ENCODE measurements around the gene SLC35F6.
"Not testable (repeated sequence)": the region's sequence is repeated elsewhere in the genome, so short reads cannot be mapped to it uniquely, and the experiment has no call there.

SLC35F6 gene

DNA sequence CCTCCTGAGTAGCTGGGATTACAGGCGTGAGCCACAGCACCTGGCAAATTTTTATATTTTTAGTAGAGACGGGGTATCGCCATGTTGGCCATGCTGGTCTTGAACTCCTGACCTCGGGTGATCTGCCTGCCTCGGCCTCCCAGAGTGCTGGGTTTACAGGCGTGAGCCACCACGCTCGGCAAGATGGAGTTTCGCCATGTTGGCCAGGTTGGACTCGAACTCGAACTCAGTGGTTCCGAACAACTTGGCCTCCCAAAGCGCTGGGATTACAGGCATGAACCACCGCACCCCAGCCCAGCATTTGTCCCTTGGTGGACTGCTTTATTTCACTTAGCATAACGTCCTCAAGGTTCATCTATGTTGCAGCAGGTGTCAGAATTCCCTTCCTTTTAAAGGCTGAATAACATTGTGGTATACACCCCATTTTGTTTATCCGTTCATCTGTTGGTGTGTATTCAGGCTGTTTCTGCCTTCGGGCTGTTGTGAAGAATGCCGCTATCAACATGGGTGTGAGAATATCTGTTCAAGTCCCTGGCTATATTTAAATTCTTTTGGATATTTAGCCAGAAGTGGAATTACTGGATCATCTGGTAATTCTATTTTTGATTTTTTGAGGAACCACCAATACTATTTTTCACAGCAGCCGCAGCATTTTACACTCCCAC is 20.6 kb downstream of the SLC35F6 start:
- DNase-seq (ENCODE audit: low read depth), result no peak

DNA sequence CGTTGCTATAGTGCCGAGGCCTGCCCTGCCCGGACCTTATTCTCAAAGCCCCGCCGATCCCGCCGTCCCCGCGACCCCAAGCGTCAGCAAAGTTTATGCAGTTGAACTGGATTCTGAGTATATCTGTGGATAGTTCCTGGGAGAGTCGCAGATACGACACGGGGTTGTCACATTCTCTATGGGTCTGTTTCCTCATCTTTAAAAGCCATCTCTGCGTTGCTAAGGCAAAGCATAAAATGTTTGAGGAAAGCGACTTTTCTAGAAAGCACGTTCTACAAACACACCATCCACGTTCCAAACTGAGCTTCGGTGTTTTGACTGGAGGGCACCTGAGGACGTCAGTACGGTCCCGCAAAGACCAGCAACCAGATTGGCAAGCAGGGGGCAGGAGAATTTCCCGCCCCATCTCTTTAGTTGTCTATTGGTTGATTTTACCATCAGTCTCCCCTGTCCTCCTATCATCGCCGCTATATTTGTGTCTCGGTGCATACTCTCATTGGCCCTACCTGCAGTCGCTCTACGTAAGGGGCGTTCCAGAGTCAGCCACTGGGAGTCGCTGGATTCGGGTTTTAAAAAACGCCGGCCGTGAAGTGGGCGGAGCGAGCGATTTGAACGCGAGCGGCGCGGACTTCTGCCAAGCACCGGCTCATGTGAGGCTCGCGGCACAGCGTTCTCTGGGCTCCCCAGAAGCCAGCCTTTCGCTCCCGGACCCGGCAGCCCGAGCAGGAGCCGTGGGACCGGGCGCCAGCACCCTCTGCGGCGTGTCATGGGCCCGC is 21.5 kb downstream of the SLC35F6 start, which contains the start of gene CENPA:
CENPA (plus strand) TSS at position 626 of the 776 bp plus-strand sequence; CDS start at position 767, 141 bp downstream.
- peak; percentile 99 for DNase-seq (ENCODE audit: low read depth)

DNA sequence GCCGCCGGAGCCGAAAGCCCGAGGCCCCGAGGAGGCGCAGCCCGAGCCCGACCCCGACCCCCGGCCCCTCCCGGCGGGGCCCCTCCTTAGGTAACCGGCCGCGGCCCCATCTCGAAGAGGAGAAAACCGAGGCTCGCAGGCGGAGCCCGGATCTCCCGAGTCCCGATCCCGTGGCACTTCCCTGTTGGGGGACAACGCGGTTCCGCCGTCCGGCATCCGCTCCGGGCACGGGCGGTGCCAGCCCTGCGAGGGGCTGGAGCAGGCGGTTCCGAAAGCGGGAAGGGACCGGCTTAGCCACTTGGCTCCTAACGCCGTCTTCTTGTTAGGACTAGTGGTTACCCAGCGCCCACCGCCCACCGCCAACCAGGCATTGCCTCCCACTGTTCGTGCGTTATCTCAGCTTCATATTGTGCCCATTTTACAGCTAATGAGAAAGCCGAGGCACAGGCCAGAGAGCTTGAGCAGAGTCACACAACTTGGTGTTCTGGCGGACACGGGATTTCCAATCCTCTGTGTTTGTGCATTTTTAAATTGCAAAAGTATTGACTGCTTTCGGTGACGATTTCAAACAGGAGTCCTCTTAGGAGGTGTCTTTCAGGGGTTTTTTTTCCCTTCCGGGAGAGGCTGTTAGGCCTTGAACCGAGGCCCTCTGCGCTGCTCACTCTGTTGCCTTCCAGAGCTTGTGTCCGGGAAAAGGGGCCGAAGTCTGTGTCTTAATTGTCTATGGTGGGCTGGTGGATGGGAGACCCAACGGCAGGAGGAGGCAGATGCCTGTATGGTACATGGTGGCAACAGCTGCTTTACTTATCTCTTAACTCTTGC is 22.3 kb downstream of the SLC35F6 start:
- no peak for DNase-seq (ENCODE audit: low read depth)

DNA sequence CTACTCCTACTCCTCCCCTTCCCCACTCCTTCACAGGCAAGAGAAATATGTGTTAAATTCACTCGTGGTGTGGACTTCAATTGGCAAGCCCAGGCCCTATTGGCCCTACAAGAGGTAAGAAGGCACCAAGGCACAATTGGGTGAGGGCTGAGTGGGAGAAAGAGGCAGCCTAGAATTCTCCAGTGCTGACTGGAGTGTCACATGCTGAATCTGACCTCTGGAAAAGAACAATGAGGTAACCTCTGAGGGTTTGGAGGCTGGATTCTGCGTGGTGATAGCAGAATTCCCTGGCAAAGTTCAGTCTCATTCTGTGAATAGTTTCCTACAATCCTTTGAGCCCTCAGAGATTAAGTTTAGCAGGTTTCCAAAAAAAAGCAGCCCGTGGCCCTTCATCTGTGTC is 28.6 kb downstream of the SLC35F6 start:
- DNase-seq (ENCODE audit: low read depth), result no peak

DNA sequence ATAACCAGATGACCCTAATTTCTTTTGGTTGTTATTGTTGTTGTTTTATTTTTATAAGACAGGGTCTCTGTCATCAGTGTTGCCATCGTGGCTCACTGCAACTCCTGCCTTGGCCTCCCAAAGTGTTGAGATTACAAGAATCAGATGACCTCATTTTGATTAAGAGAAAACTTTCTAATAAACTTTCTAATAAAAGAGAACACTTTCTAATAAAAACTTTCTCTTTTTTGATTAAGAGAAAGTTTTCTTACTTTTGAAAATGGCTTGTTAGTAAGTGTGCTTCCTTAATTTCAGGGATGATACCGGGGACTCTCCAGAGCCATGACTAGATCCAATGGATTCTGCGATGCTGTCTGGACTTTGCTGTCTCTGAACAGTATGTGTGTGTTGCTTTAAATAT is 29.4 kb downstream of the SLC35F6 start:
- no peak for DNase-seq (ENCODE audit: low read depth)

DNA sequence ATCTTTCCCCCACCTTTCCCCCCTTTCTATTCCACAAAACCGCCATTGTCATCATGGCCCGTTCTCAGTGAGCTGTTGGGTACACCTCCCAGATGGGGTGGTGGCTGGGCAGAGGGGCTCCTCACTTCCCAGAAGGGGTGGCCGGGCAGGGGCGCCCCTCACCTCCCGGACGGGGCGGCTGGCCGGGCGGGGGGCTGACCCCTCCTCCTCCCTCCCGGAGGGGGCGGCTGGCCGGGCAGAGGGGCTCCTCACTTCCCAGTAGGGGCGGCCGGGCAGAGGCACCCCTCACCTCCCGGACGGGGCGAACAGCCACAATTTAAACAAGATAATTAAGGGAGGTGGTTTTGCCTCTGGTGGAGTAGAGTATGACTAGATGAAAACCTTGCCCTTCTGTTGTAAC is 31.1 kb downstream of the SLC35F6 start:
- DNase-seq (ENCODE audit: low read depth), result not testable (repeated sequence)

DNA sequence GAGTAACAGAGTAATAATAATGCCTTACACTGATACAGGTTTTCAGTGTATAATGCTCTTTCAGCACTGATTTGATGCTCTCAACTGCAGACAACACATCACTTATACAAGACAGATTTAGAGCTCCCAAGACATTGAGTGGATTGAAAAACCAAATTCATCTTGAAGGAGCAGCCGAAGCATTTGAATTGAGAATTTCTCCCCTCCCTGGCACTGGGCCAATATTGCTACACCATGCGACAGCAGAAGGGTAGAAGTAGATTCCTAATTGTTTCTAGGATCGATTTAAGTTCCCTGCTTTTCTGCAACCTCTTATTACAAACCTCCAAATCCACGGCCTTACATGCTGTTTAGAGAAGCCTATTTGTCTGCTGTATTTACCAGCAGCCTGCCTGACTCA is 37.2 kb downstream of the SLC35F6 start:
- DNase-seq (ENCODE audit: low read depth), result no peak

DNA sequence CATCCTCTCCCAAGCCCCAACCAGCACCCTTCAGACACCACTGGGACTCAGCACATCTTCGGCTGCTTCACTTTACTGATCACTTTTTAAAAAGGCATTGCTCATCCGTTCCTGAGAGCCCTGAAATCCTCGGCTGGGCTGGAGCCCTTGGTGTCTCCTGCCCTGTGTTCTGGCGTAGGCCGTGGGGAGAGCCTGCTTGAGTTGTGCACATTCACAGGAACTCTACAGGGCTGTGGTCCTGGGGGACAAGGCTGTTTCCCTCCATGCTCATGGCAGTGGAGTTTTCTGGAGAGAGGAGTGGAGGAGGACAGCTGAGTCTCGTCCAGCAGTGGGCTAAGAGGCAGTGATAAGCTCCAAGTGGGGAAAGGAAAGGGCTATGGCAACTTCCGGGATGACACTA is 37.7 kb downstream of the SLC35F6 start:
- no peak for DNase-seq (ENCODE audit: low read depth)

DNA sequence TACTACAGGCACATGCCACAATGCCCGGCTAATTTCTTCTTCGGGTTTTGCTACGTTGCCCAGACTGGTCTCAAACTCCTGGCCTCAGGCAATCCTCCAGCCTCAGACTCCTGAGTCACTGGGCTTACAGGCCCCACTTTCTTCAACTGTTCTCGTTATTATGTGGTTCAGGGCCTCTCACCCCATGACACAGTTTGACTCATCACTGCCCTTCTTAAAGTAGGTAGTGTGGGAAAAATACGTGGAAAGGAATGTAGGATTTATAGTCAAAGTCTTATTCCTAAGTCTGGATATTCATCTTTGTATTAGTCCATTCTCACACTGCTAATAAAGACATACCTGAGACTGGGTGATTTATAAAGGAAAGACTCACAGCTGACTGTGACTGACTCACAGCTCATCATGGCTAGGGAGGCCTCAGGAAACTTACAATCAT is 41.2 kb downstream of the SLC35F6 start:
- DNase-seq (ENCODE audit: low read depth), result peak; percentile 26

DNA sequence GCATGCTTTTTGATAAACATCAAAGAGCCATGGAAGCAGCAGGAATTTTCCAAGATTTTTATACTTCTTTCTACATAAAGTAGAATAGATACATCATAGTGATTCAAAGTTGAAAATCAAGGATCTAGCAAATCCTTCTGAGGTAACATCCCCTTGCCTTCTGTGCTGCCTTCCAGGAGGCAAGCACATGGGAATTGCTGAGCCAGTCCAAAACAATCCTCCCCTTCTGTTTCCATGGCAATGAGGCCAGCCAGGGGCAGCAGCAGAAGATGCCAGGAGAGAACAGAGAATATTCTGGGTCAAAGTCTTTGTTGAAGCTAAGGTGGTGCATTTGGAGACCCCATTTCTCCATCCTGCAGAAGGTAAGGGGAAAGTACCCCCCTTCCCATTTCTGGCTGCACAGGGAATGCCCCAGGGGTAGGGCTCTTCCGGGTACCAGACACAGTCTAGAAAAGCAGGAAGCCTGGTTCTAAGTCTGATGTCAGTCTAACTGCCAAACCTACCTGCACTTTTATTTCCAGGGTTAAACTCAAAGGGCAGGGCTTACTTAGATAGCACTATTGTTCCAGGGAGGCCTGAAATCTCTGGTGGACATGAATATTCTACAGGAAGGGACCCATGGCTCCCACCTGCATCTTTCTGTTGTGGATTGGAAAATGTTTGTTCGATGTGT is 43.8 kb downstream of the SLC35F6 start:
- no peak for DNase-seq (ENCODE audit: low read depth)

DNA sequence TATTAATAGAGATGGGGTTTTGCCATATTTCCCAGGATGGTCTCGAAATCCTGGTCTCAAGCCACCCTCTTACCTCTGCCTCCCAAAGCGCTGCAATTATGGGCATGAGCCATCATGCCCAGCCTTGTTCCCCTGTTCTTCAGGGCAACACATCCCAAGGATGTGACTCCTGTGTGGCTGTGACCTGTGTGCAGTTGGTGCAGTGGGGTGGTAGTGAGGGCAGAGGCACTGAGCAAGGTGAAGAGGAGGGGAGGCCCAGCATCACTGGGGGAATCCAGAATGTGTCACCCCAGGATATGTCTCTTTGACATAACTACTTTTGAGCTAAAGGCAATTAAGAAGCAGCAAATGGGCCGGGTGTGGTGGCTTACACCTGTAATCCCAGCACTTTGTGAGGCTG is 45.1 kb downstream of the SLC35F6 start:
- no peak for DNase-seq (ENCODE audit: low read depth)

DNA sequence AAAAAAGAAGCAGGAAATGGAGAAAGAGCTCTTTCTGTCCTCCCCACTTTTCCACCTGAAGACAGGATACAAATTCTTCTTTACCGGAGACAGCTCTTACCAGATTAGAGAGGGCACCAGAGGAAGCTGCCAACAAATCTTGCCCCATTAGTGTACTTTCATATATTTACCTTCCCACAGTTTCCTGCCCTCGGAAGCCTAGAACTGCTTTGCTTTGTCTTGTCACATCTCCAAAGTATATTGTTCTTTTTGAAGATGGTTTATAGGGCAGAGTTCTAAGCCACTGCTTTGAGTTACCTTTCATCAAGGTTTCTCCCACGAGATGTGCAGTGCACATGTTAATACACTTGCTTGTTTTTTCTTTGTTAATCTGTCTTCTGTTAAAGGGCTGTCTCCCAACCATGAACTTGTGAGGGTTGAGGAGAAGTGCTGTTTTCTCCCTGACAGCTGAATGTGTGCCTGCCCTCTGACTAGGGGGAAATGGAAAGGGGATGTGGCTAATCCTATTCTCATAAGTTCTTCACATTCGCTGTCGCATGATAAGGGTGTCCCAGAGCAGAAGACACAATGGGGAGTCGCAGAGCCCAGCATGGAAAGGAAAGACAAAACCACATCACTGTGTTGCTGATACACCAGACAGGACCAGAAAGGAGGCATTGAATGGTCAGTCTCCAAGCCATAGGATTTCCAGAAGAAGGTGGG is 45.9 kb downstream of the SLC35F6 start:
- DNase-seq (ENCODE audit: low read depth), result no peak

DNA sequence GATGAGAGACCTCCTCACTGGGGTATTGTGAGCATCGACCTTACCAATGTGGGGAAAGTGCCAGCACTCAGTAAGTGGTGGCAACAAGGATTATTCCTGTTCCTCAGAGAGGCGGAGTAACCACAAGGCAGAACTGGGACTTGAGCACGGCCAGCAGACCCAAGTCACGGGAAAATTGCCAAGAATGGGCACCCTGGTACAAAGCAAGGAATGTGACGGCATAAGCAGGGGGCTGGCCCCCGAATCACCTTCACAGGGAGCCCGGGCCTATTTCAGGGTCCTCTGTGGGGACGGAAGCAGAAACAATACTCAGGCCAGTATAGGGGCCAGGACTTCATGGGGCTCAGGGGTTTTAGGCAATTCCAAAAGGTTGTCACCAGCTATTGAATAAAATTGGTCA is 47.2 kb downstream of the SLC35F6 start:
- DNase-seq (ENCODE audit: low read depth), result no peak

DNA sequence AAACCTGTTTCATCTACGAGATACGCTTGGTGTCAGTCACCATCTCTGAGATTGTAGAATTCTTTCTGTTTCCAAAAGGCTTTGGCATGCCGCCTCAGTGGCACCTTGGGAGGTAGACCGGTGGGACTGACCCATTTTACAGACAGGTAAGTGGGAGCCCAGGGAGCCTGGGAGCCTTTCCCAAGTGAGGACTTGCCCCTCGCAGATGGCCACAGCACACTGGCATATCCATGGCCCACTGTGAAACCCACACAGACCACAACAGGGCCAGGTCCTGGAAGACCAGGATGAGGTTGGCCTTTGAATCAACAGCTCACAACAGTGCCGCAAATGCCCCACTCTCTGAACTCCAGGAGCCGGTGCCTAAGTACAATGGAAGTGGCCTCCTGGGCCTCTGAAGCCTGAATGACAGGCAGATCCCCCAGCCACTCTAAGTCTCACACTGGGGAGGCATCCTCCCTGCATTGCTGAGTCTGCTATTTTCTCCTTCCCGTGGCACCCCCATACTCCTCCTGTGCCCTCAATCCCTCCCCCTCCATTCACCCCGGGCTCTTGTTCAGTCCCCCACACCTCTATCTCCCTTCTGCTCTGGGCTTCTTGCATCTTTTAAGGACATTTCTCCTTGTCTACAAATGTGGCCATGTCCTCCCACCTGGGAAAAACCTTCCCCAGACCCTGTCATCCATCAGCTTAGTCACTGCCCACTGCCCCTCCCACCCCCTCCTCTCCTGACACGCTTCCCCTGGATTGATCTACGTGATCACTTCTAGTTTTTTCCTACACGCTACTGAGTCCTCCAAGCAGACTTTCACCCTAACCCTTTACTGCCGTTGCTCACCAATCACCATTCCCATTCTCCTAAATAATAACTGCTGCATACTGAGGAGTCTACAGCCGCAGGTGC is 48.0 kb downstream of the SLC35F6 start:
- no peak for DNase-seq (ENCODE audit: low read depth)

DNA sequence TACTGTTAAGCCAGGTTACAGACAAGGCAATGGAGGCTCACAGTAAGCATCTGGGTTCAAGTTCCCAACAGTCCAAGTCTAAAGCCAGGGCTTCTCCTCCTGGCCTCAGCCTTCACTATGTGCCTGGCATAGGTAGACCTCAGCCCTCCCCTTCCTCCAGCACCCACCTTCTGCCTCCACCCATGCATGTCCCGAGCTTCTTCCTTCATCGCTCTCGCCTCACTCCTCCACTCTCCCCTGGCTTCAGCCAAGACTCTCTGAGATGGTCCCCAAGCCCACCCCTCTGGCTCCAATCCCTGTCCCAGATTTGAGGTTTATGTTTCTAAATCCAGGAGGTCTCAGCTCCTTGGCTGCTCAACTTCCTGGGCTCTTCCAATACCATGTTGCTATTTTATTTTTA is 48.6 kb downstream of the SLC35F6 start:
- no peak for DNase-seq (ENCODE audit: low read depth)

DNA sequence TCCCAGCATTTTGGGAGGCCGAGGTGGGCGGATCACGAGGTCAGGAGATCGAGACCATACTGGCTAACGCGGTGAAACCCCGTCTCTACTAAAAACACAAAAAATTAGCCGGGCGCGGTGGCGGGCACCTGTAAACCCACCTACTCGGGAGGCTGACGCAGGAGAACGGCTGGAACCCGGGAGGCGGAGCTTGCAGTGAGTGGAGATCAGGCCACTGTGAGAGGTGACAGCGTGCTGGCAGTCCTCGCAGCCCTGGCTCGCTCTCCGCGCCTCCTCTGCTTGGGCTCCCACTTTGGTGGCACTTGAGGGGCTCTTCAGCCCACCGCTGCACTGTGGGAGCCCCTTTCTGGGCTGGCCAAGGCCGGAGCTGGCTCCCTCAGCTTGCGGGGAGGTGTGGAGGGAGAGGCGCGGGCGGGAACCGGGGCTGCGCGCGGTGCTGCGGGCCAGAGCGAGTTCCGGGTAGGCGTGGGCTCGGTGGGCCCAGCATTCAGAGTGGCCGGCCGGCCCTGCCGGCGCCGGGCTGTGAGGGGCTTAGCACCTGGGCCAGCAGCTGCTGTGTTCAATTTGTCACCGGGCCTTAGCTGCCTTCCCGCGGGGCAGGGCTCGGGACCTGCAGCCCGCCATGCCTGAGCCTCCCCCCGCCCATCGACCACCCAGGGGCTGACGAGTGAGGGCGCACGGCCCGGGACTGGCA is 50.1 kb downstream of the SLC35F6 start:
- DNase-seq (ENCODE audit: low read depth), result not testable (repeated sequence)

DNA sequence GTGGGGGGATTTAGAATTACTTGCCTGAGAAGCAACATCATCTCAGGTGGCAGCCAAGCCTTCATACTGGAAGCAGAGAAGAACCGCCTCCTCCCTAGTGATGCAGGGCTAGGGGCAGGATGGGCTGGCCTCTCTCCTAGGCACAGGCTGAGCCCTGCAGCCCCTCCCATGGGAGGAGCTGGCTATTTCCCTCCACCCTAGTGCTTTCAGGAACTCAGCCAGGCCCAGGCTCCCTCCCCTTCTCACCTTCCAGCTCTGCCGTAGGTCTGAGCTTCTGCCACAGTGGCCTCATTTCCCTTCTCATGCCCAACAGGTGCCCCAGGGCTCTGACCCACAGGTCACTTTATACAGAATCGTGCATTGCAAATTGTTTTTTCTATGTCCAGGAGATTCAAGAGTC is 52.8 kb downstream of the SLC35F6 start:
- DNase-seq (ENCODE audit: low read depth), result no peak

DNA sequence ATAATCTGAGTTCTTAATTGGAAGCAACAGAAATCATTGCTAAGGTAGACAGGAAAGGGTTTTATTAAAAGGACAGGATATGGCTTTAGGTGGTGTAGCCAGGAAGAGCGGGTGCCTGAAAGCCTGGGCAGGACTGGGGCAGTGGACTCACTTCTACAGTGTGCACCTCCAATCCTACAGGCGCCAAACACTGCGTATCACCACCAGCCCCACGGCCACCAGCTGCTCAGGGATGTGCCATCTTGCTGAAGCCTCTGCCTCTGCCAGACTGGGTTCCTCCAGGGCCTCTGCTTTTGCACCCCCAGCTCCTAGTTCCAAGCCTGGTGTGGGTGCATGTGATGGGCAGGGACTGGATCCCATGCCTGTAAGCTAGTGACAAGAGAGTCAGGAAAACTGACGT is 54.2 kb downstream of the SLC35F6 start:
- DNase-seq (ENCODE audit: low read depth), result no peak

DNA sequence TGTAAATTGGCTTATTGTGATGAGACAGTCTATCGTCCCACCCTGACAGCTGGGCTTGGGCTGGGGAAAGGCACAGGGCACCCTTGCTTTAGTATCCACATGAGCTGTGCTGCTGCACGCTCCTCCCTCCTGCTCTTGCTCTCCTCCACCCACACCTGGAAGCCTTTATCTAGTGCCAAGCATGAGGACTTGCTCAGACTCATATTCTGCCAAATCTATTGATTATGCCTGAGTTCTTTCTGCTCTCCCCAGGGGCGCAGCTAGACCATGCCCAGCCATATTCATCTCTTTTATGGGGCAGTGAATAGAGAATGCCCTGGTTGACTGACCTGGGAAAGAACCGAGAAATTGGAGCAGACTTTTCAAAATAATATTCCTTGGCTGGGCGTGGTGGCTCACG is 54.9 kb downstream of the SLC35F6 start:
- no peak for DNase-seq (ENCODE audit: low read depth)

DNA sequence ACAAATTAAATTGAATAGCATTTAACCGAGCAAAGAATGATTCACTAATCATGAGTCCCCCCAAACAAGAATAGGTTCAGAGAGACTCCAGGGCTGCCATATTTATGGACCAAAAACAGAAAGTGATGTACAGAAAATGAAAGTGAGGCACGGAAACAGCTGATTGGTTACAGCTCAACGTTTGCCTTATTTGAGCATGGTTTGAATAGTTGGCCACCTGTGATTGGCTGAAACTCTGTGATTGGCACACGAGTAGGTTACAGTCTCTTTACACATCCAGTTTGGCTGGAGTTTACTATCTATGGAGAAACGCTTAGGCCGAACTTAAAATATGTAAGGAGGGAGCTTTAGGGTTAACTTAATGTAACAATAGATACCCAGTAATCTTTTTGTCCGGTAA is 56.8 kb downstream of the SLC35F6 start:
- no peak for DNase-seq (ENCODE audit: low read depth)
